HG03558 (cell line): ENCODE data around the gene LRRC25.
"Not testable (repeated sequence)": the region's sequence is repeated elsewhere in the genome, so short reads cannot be mapped to it uniquely, and the experiment has no call there.

Experiments used
- ATAC-seq: cut with Tn5 transposase; IDR thresholded peaks from one replicate; pipeline ENCODE4 v1.9.1; 2021; ENCODE audit warnings: moderate number of reproducible peaks; ENCODE audit not compliant: unreplicated experiment; ENCODE audit errors: extremely low read depth

LRRC25 gene

DNA sequence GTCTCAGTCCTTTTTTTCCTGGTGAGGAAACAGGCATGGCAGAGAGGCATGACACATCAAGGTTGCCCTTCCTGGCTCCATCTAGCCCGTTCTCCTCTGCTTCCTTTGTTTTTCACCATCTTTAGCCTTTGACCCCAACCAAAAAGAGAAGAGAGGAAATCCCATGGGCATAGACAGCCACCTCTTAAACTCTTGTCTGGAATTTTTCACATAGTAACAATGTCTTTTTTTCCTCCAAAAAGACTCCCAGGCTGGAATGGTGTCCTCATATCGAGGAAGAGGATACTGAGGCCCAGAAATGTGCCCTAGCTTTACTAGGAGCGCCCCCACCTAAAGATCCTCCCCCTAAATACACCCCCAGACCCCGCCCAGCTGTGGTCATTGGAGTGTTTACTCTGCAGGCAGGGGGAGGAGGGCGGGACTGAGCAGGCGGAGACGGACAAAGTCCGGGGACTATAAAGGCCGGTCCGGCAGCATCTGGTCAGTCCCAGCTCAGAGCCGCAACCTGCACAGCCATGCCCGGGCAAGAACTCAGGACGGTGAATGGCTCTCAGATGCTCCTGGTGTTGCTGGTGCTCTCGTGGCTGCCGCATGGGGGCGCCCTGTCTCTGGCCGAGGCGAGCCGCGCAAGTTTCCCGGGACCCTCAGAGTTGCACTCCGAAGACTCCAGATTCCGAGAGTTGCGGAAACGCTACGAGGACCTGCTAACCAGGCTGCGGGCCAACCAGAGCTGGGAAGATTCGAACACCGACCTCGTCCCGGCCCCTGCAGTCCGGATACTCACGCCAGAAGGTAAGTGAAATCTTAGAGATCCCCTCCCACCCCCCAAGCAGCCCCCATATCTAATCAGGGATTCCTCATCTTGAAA lies 11.5 kb downstream of the LRRC25 start, which contains the start of gene GDF15:
GDF15 (plus strand) TSS at position 484 of the 868 bp plus-strand sequence; CDS start at position 516, 32 bp downstream.
- no peak for ATAC-seq

DNA sequence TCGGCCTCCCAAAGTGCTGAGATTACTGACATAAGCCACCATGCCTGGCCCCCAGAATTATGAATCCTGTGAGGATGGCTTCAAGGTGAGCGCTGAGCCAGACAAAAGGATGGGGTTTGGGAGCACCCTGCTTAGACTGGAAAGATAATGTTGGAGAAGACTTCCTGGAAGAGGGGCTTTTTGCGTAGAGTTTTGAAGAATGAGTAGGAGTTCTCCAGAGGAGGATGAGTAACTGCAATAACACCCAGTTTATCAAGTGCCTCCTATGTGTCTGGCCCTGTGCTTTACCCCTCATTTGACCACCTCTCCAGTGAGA lies 12.1 kb downstream of the LRRC25 start:
- ATAC-seq = no peak

DNA sequence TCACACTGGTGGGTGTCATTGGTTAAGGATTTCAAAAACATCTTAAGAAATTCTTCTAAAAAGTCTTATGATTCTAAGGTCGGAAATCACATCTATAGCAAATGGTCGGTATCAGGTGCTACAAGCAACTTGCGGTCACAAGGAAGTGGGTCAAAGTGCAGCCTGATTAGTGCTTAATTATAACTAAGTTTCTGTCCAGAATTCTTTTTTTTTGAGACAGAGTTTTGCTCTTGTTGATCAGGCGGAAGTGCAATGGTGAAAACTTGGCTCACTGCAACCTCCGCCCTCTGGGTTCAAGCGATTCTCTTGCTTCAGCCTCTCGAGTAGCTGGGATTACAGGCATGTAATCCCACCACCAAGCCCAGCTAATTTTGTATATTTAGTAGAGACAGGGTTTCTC lies 12.6 kb downstream of the LRRC25 start:
- ATAC-seq = no peak

DNA sequence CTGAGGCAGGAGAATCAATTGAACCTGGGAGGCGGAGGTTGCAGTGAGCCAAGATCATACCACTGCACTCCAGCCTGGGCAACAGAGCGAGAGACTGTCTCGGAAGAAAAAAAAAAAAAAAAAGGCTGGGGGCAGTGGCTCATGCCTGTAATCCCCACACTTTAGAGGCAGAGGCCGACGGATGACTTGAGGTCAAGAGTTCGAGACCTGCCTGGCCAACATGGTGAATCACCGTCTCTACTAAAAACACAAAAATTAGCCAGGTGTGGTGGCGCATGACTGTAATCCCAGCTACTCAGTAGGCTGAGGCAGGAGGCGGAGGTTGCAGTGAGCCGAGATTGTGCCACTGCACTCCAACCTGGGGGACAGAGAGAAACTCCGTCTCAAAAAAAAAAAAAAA lies 13.8 kb downstream of the LRRC25 start:
- not testable (repeated sequence) for ATAC-seq

DNA sequence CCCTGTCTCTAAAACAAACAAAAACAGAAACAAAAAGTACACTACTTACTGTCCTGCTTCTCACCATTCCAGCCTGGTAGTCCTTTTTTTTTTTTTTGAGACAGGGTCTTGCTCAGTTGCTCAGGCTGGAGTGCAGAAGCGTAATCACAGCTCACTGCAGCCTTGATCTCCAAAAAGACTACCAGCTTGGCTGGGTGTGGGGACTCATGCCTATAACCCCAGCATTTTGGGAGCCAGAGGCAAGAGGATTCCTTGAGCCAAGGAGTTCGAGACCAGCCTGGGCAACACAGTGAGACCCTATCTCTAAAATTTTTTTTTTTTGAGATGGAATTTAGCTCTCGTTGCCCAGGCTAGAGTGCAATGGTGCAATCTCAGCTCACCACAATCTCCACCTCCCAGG lies 16.6 kb downstream of the LRRC25 start:
- no peak for ATAC-seq

DNA sequence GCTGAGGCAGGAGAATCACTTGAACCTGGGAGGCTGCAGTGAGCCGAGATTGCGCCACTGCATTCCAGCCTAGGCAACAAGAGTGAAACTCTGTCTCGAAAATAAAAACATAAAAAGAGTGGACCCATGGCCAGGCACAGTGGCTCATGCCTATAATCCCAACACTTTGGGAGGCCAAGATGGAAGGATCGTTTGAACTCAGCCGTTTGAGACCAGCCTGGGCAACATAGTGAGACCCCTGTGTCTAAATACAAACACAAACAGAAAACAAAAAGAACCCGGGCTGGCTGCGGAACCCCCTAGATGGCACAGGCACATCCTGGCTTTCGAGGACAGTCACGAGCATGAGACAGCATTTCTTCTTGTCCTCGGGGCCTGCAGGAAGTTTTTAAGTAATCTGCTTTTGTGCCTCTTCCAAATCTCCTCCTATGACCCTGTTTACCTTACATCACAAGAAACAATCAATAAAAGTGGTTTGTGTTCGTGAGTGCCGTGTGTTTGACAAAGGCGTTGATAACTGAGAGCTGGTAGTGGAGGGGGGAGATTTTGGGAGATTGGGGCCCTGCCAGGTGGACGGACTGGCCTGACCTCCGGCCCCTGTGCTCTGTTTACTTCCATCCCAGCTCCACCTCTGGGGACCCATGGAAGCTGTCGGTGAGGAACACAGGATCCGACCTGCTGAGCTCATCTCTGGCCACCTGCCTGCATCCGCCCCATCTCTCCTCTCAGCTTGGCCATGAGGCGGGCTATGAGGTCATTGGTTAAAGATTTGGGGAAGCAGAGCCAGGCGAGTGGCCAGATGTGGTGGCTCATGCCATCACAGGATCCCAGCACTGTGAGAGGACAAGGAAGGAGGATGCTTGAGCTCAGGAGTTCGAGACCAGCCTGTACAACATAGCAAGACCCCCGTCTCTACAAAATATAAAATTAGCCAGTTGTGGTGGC lies 17.3 kb downstream of the LRRC25 start:
- no peak for ATAC-seq

DNA sequence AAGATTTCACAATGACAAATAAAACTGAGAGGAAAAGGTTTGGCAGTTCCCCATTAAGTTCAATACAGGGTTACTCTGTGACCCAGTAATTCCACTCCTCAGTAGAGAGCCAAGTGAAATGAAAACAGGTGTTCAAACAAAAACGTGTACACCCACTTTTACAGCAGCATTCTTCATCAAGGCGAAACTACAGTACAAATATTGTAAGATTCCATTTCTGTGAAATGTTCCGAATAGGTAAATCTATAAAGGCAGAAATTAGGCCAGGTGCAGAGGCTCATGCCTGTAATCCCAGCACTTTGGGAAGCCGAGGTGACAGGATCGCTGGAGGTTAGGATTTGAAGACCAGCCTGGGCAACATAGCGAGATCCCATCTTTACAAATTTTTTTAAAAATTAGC lies 20.4 kb downstream of the LRRC25 start:
- no peak for ATAC-seq

DNA sequence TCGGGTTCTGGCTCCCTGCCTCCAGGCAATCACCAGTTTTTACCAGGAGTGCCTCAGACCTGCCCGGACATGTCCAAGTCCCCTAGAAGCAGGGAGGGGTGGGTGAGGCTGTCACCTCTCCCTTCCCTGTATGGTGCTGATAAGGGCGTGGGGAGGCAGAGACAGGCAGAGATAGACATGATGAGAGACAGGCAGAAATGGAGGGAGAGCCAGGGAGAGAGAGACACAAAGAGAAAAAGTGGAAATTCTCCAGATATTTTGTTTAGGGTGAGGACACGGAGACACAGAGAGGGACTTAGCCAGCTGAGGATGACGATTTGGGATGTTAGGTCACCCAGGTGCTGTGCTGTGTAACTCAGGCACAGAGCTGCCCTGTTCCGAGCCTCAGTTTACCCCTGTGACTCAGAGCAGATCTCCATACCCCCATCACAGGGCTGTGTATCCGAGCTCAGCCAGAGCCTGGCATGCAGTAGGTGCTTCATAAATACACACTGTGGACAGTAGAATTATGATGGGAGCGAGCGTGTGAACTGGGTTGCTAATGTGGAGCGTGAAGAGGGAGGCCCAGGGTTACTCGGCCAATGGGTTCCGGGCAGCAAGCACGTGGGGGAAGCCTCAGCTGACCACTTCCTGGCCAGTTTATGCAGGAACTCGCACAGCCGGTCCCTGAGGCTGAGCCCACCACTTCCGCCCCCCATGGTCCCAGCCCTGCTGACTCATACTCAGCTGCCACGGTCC lies 23.4 kb downstream of the LRRC25 start:
- no peak for ATAC-seq

DNA sequence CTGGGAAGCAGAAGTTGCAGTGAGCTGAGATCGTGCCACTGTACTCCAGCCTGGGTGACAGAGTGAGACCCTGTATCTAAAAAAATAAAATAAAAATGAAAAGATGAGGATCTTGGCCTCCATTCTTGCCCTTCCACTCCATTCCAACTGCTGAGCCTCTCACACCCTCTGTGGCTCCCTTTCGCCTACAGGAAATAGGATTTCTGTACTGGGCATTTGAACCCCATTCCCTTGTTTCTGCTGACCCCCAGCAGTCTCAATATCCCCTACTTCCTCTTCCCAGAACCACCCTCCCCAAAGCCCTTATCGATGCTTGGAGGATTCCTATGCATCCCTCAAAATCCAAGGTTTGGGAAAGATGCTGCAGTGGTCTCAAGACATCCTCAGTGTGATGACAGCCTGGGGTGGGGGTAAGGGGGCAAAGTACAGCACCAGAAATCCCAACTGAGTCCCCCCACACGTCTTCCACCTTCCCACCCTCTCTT lies 24.0 kb downstream of the LRRC25 start:
- no peak for ATAC-seq

DNA sequence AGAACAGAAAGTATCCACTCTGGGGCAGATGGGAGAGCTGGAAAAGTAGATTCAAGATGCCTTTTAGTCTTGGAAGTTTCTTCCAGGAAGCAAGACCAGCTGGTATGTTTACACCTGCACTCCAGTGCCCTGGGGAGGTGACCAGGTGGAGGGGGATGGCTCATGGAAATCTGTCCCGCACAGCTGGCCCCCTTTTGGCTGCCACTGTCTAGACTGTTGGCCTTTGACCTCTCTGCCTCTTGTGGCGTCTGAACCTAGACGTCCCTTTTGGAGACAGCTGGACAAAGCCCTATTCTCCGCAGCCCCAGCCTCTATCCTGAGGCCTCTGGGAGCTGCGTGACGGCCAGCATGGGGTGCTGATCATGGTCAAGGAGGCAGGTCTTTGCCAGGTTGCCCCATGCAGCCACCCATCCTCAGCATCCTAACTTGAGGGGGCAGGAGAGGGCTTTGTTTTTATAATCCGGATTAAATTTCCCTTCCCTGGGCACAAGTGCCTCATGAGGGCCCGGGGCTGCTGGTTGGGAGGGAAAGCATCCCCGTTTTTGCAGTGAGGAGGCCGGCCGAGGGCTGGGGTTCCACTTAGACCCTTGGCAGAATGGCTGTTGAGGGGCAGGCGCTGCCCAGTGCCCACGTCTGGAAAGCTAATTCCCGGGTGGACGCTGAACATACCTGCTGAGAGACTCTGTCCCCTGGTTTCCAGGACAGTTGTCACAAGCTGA lies 28.8 kb downstream of the LRRC25 start:
- ATAC-seq = no peak

DNA sequence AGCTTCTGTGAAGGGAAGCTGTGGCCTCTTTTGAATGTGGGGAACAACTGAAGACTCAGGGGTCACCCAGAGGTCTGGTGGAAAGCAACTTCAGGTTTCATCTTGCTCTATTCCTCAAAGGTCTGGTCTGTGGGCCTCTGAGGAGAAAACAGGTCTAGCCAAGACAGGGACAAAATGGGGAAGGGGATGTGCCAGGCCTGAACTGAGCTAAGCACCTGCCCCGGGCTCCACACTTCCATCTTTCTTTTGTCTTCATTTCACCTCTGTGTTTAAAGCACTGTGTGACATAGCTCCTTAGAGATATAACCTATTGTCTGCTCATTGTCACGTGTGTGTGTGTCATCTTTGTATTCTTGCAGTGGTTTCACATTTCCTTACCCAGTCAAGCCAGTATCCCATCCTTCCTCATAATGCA lies 31.4 kb downstream of the LRRC25 start:
- ATAC-seq = no peak

DNA sequence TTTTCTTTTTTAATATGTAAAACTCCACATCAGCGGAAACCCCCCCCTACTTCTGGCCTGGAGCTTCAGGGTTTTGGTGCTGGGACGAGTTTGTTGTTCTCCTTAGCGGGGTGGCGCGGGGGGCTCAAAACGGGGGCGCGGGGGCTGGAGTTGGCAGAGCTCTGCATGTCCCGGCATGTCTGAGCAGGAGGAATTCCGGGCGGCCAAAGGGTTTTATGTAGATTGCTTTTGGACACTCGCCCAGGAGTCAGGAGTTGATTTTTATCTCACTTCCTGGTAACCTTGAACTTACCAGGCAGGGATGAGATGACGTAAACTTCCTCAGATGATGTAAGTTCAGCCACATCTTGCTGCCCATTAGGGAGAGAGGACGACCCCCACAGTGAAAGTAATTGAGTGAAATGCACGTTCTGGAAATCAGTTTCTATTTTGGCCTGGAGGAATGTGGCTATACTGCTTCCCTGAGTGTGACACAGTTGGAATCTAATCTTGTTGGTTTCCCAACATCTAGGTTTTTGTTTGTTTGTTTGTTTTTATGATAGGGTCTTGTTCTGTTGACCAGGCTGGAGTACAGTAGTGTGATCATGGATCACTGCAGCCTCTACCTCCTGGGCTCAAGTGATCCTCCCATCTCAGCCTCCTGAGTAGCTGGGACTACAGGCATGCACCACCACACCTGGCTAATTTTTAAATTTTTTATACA lies 32.4 kb downstream of the LRRC25 start:
- no peak for ATAC-seq

DNA sequence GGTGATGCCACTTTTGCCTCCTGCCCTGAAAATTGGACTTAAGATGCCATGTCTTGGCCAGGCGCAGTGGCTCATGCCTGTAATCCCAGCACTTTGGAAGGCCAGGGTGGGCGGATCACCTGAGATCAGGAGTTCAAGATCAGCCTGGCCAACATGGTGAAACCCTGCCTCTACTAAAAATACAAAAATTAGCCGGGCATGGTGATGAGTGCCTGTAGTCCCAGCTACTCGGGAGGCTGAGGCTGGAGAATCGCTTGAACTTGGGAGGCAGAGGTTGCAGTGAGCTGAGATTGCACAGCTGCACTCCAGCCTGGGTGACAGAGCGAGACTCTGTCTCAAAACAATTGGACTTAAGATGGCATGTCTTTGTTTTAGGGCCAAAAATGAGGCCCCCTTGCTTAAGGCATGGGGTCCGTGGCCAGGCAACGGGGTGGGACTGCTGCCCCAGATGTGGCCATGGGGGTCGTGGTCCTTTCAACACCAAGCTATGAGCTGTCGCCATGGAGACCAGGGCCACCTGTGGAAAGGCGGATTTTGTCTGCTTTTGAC lies 33.1 kb downstream of the LRRC25 start:
- not testable (repeated sequence) for ATAC-seq

DNA sequence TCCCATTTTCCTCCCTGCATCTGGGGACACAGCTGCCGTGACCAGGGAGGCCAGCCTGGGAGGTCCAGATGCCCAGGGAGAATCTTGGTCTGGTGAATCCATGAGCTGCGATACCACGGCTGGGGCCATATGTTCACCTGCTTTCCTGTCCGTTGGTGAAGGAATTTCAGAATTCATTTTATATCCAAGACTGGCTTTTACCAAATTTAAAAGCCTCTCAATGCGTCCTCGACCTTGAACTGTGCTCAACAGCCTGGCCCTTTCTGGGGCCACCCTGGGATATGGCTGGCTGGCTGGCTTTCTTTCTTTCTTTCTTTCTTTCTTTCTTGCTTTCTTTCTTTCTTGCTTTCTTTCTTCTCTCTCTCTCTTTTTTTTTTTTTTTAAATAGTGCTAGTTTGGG lies 33.6 kb downstream of the LRRC25 start:
- ATAC-seq = no peak

DNA sequence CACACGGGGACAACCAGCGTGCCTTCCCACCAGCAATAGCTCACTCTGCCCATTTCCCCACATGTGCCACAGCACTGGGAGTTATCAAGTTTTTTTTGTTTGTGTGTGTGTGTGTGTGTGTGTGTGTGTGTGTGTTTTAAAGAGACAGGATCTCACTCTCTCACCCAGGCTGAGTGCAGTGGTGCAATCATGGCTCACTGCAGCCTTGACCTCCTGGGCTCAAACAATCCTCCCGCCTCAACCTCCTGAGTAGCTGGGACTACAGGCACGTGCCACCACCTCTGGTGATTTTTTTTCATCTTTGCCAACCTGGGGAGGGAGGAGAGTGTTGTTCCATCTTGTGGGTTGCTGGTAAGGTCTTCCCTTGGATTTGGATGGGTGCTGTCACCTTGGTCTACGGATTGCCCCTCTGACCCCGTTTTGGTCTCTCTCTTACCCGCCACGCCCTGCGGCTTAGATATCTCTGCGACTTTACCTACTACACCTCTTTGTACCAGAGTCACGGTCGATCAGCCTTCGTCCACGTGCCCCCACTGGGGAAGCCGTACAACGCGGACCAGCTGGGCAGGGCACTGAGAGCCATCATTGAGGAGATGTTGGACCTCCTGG lies 34.4 kb downstream of the LRRC25 start:
- ATAC-seq = no peak

DNA sequence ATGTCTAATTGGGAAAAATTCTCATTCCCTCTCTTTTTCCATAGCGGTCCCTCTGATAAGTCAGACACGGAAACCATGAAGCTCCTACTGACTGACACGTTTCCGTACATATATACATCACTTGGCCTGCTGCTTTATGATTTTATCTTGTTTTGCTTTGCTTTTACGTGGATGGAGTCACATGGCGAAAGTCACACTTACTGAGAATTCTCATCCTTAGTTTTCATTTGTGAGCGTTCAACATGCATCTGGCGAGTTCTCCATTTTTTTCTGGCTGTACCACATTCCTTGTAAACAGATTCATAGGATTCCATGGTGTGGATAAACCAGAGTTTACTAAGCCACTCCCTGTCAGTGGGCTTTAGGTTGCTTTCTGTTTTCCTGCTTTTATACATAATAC lies 35.8 kb downstream of the LRRC25 start:
- no peak for ATAC-seq

DNA sequence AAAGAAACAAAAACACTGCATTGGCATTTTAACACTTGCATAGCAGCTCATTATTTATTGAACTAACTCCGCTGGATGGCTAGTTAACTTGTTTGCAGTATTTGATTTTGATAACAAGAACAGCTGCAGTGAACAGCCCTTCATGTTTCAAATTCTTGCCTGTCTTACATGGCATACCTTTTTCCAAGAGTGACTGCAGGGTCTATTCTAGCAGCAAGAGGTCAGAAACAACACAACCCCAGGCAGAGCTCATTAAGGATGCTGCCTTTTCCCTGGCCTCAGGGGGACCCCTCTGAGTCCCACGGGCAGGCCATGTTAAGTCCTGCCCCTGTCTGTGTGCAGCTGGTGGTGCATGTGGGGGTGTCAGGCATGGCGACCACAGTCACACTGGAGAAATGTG lies 40.4 kb downstream of the LRRC25 start:
- no peak for ATAC-seq

DNA sequence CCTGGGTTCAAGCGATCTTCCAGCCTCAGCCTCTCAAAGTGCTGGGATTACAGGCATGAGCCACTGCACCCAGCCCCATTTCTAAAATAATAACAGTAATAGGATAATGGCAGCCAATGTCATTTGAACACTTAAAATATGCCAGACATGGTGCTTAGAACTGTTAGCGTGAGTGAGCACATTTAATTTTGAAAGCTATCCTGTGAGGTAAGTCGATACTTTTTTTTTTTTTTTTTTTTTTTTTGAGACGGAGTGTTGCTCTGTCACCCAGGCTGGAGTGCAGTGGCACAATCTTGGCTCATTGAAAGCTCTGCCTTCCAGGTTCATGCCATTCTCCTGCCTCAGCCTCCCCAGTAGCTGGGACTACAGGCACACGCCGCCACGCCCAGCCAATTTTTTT lies 42.7 kb downstream of the LRRC25 start:
- ATAC-seq = not testable (repeated sequence)
